DND-41 (cell line): ENCODE results near the gene TEKT3.

Experiments used
- ATAC-seq: fragments of 200-7000 bp; cut with Tn5 transposase; 3 replicates; pipeline ENCODE4 v1.9.1; 2021; ENCODE audit warnings: low read depth; ENCODE audit not compliant: insufficient read depth
- DNase-seq: peaks from one replicate; pipeline ENCODE4 v3.0.0-alpha.2; 2020
- H2AFZ ChIP-seq: 2 replicates; pipeline ENCODE4 v1.6.0; 2012; ENCODE audit warnings: low read depth, low read length
- H3K27ac ChIP-seq: 2 replicates; pipeline ENCODE4 v1.5.1; 2012; ENCODE audit warnings: low read length, inconsistent platforms
- H3K27me3 ChIP-seq: fragments of 200-600 bp; sonication (generic); 2 replicates; pipeline ENCODE4 v1.6.0; 2012; ENCODE audit warnings: low read length, mild to moderate bottlenecking, inconsistent platforms; ENCODE audit not compliant: insufficient read depth, poor library complexity
- H3K36me3 ChIP-seq: 2 replicates; pipeline ENCODE4 v1.5.1; 2012; ENCODE audit warnings: low read length, inconsistent platforms; ENCODE audit not compliant: insufficient read depth
- H3K4me1 ChIP-seq: 2 replicates; pipeline ENCODE4 v1.5.1; 2012; ENCODE audit warnings: mild to moderate bottlenecking, low read length; ENCODE audit not compliant: insufficient read depth
- H3K4me2 ChIP-seq: 2 replicates; pipeline ENCODE4 v1.6.0; 2012; ENCODE audit warnings: mild to moderate bottlenecking, moderate library complexity, low read length, inconsistent platforms; ENCODE audit not compliant: insufficient read depth
- H3K4me3 ChIP-seq, 2 experiments: fragments of 200-600 bp in 1 of 2; shearing (Covaris generic) in 1 of 2; 2 replicates each; pipeline ENCODE4 v1.5.1; 2012 to 2016; ENCODE audit warnings: inconsistent platforms in 2 of 2, low read length in 2 of 2, mild to moderate bottlenecking in 2 of 2, low read depth in 1 of 2, moderate library complexity in 1 of 2
- H3K79me2 ChIP-seq: 2 replicates; pipeline ENCODE4 v1.6.0; 2012; ENCODE audit warnings: low read length, inconsistent platforms; ENCODE audit not compliant: insufficient read depth
- H3K9ac ChIP-seq: 2 replicates; pipeline ENCODE4 v1.6.0; 2012; ENCODE audit warnings: low read depth, mild to moderate bottlenecking, inconsistent platforms, low read length, moderate library complexity
- H3K9me3 ChIP-seq: 2 replicates; pipeline ENCODE4 v1.5.1; 2012; ENCODE audit warnings: low read length, moderate library complexity, mild to moderate bottlenecking, inconsistent platforms; ENCODE audit not compliant: insufficient read depth, severe bottlenecking
- H4K20me1 ChIP-seq: 2 replicates; pipeline ENCODE4 v1.6.0; 2012; ENCODE audit warnings: low read length; ENCODE audit not compliant: insufficient read depth
- EZH2 ChIP-seq: IDR thresholded peaks from 3 replicates; pipeline ENCODE4 v1.6.1; 2012; ENCODE audit warnings: borderline replicate concordance, low read depth, mild to moderate bottlenecking, moderate library complexity, low read length, inconsistent platforms; ENCODE audit not compliant: severe bottlenecking
- TF ChIP-seq, protein P1 (sequence below): IDR thresholded peaks from 2 replicates; pipeline ENCODE4 v1.5.1; 2012; ENCODE audit warnings: borderline replicate concordance, low read length, moderate library complexity, mild to moderate bottlenecking; ENCODE audit not compliant: poor library complexity, severe bottlenecking; ENCODE audit errors: extremely low read depth

Gene TEKT3

DNA sequence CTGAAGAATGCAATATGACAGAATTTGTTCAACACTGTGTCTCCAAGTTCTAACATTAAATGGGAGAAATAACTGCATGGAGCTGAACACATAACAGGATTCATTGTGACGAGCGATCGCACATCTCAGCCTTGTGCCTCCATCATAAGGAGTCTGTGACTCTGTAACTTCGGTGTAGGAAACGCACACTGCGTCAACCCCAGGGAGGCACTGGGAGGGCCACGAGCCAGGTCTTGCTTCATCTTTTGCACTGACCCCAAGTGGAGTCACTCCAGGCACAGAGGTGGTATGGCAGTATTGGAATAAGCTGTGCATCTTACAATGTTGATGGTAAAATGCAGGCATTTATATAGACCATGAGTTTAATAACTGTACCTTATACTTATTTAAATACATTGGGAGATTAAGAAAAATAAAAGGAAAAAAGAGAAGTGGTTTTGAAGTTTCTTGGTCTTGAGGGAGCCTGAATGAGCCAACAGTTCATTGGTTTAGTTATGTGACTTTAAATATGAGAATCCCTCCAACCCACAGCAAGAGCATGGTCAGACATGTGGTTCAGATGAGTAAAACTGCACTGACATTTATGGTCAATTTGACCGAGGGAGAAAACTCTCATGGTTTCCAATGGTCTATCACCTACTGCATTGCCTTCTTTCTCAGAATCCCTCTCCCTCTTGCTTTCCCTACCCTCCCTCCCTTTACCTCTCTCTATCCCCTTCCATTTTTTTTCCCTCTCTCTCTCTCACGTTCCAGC, 70.6 kb downstream of the TEKT3 start:
- Histone ChIP-seq H3K9me3 (no peaks in the 10 kb centered on the region), H2AFZ (no peak overlapping the region), H3K4me2 (no peak overlapping the region), H3K27me3 (no peaks in the 10 kb centered on the region), H4K20me1 (no peaks in the 10 kb centered on the region), H3K9ac (no peak overlapping the region), H3K4me1 (no peaks in the 10 kb centered on the region), H3K27ac (no peak overlapping the region), H3K4me3 (no peak overlapping the region), H3K36me3 (no peaks in the 10 kb centered on the region), H3K79me2 (no peaks in the 10 kb centered on the region)
- ATAC-seq: no peak
- no peak for DNase-seq
- TF ChIP-seq, protein P1, sequence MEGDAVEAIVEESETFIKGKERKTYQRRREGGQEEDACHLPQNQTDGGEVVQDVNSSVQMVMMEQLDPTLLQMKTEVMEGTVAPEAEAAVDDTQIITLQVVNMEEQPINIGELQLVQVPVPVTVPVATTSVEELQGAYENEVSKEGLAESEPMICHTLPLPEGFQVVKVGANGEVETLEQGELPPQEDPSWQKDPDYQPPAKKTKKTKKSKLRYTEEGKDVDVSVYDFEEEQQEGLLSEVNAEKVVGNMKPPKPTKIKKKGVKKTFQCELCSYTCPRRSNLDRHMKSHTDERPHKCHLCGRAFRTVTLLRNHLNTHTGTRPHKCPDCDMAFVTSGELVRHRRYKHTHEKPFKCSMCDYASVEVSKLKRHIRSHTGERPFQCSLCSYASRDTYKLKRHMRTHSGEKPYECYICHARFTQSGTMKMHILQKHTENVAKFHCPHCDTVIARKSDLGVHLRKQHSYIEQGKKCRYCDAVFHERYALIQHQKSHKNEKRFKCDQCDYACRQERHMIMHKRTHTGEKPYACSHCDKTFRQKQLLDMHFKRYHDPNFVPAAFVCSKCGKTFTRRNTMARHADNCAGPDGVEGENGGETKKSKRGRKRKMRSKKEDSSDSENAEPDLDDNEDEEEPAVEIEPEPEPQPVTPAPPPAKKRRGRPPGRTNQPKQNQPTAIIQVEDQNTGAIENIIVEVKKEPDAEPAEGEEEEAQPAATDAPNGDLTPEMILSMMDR: no peak
- TF ChIP-seq EZH2: no peak

DNA sequence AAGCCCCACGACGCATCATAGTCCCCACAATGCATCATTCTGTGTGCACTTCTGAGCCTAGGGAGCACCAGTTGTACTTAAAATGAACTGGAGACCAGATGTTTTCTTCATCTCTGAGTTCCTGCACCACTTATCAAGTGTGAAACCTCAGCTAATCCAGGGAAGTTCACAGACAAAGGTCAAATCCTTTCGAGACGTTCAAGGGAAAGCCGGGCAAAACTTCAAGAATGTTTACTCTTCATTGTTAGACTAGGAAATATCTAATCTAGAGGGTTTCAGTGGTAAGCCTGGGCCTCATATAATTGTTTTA, 71.7 kb downstream of the TEKT3 start:
- Histone ChIP-seq H3K4me1 (no peaks in the 10 kb centered on the region), H3K36me3 (no peaks in the 10 kb centered on the region), H4K20me1 (no peaks in the 10 kb centered on the region), H3K27me3 (no peaks in the 10 kb centered on the region), H3K9me3 (no peaks in the 10 kb centered on the region), H3K4me3 (no peak overlapping the region), H2AFZ (no peak overlapping the region), H3K4me2 (no peak overlapping the region), H3K79me2 (no peaks in the 10 kb centered on the region), H3K9ac (no peak overlapping the region), H3K27ac (no peak overlapping the region)
- TF ChIP-seq, protein P1: no peak
- DNase-seq: no peak
- ATAC-seq: no peak

DNA sequence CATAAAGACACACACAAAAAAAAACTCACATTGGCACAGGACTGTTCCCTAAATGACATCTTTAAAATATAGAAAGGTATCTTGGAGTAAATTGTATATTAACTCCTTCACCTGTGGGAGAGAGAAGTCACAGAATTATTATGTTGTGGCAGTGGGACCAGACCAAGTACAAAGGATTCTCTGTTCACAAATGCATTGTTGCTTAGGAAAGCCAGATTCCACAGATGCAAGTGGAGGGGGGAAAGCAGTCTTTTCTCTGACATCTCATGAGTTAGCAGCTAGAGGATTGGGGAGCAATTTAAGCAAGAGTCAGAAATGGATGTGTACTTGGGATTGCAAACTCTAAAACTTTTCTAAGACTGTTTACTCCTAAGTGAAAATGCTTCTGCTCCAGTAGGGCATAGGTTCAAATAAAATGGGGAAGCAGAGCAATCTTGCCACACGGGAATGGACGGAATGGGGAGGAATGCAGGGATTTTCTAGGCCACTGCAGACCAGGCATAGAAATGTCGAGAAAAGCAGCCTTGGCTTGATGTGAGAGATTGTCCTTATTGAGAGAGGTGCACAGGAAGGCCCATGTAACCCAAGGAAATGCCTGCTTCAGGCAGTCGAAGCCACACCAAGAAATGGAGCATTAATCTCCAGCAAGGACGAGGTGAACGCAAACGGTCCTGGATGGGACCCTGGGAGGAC, 72.2 kb downstream of the TEKT3 start:
- no peak overlapping the region for H3K27ac ChIP-seq
- ATAC-seq (no peak), DNase-seq (no peak)
- no peaks in the 10 kb centered on the region for H3K79me2 ChIP-seq
- H3K4me3 ChIP-seq: no peak overlapping the region
- no peaks in the 10 kb centered on the region for H3K9me3 ChIP-seq
- H3K4me1 ChIP-seq: no peaks in the 10 kb centered on the region
- TF ChIP-seq, protein P1: no peak
- no peak for TF ChIP-seq EZH2
- H3K9ac ChIP-seq: no peak overlapping the region
- H3K36me3 ChIP-seq: no peaks in the 10 kb centered on the region
- H4K20me1 ChIP-seq: no peaks in the 10 kb centered on the region
- H3K4me2 ChIP-seq: no peak overlapping the region
- H3K27me3 ChIP-seq: no peaks in the 10 kb centered on the region
- H2AFZ ChIP-seq: no peak overlapping the region
